CD4-positive, alpha-beta memory T cell (primary cell): Measurements from ENCODE around the gene PRXL2B. TPM values are rescaled to one million over a fixed set of nuclear protein-coding genes. Genes with fewer than 3 reads are reported as not detected.

ENCODE experiments used
- CTCF ChIA-PET: fragments of 350-600 bp; sonication (Branson Sonifier 250); formaldehyde crosslinking; loops from one replicate; lab custom pipeline; 2021; ENCODE audit warnings: inconsistent platforms; ENCODE audit not compliant: partially characterized antibody; lab: Charles Lee
- POLR2A ChIA-PET: fragments of 350-600 bp; sonication (Branson Sonifier 250); formaldehyde crosslinking; loops from one replicate; lab custom pipeline; 2021; ENCODE audit not compliant: partially characterized antibody; lab: Charles Lee
- DNase-seq, 5 donors: peaks; one replicate each; pipeline versions ENCODE4 v3.0.0 to v3.0.0-alpha.2; 2020 to 2022; ENCODE audit warnings: mixed read lengths in 1 of 5
- H3K27ac ChIP-seq: one replicate; pipeline ENCODE4 v1.7.0; 2013; ENCODE audit warnings: low read depth, low read length
- H3K27me3 ChIP-seq: 2 replicates; pipeline ENCODE4 v1.7.0; 2013; ENCODE audit warnings: mild to moderate bottlenecking, low read length, moderate library complexity; ENCODE audit not compliant: insufficient read depth
- H3K36me3 ChIP-seq: 2 replicates; pipeline ENCODE4 v1.7.0; 2013; ENCODE audit warnings: mild to moderate bottlenecking, low read length, moderate library complexity; ENCODE audit not compliant: insufficient read depth
- H3K4me1 ChIP-seq: 2 replicates; pipeline ENCODE4 v1.7.0; 2013; ENCODE audit warnings: mild to moderate bottlenecking, low read length, moderate library complexity; ENCODE audit not compliant: insufficient read depth
- H3K4me3 ChIP-seq, 2 donors: one replicate each; pipeline ENCODE4 v1.7.0; 2013; ENCODE audit warnings: low read length in 2 of 2, mild to moderate bottlenecking in 1 of 2
- H3K9me3 ChIP-seq, 2 donors: one replicate each; pipeline ENCODE4 v1.7.0; 2013; ENCODE audit warnings: low read length in 2 of 2, control low read depth in 1 of 2; ENCODE audit not compliant: control insufficient read depth in 1 of 2
- H3K27ac Mint-ChIP-seq, 7 donors: one replicate each; pipeline ENCODE4 v1.8.0; 2020 to 2021; ENCODE audit warnings: mixed read lengths in 7 of 7, mild to moderate bottlenecking in 6 of 7, inconsistent platforms in 3 of 7, moderate library complexity in 3 of 7
- H3K27me3 Mint-ChIP-seq, 2 donors: one replicate each; pipeline ENCODE4 v1.8.0; 2020 to 2021; ENCODE audit warnings: mixed read lengths in 2 of 2
- H3K36me3 Mint-ChIP-seq, 2 donors: one replicate each; pipeline ENCODE4 v1.8.0; 2020 to 2021; ENCODE audit warnings: mixed read lengths in 2 of 2, inconsistent platforms in 1 of 2, mild to moderate bottlenecking in 1 of 2
- H3K4me1 Mint-ChIP-seq, 4 donors: one replicate each; pipeline ENCODE4 v1.8.0; 2020 to 2021; ENCODE audit warnings: mixed read lengths in 4 of 4, mild to moderate bottlenecking in 1 of 4
- H3K4me3 Mint-ChIP-seq, 8 donors: one replicate each; pipeline ENCODE4 v1.8.0; 2020 to 2021; ENCODE audit warnings: mixed read lengths in 8 of 8, mild to moderate bottlenecking in 7 of 8, moderate library complexity in 6 of 8, inconsistent platforms in 3 of 8
- H3K9me3 Mint-ChIP-seq, 8 donors: one replicate each; pipeline ENCODE4 v1.8.0; 2020 to 2021; ENCODE audit warnings: mixed read lengths in 8 of 8, mild to moderate bottlenecking in 5 of 8, inconsistent platforms in 3 of 8, moderate library complexity in 1 of 8
- intact Hi-C: fragments of 100-400 bp; cut with micrococcal nuclease; formaldehyde crosslinking; loops from one replicate; pipeline ENCODE4 v1.15.1; 2023
- polyA plus RNA-seq, 2 donors: library from polyadenylated mRNA; unstranded; fragments of 300-500 nt; fragmentation: Illumina TruSeq; gene quantifications; one replicate each; pipeline ENCODE4 v1.2.3, GENCODE V29; 2021
- total RNA-seq, 2 experiments: library from RNA; stranded (reverse); gene quantifications; one replicate each; pipeline ENCODE4 v1.2.3, GENCODE V29; 2021

PRXL2B gene
- total and polyA plus RNA-seq, 4 experiments from 2014 or later: 21.4 to 27.2 (median 25.0) TPM

DNA sequence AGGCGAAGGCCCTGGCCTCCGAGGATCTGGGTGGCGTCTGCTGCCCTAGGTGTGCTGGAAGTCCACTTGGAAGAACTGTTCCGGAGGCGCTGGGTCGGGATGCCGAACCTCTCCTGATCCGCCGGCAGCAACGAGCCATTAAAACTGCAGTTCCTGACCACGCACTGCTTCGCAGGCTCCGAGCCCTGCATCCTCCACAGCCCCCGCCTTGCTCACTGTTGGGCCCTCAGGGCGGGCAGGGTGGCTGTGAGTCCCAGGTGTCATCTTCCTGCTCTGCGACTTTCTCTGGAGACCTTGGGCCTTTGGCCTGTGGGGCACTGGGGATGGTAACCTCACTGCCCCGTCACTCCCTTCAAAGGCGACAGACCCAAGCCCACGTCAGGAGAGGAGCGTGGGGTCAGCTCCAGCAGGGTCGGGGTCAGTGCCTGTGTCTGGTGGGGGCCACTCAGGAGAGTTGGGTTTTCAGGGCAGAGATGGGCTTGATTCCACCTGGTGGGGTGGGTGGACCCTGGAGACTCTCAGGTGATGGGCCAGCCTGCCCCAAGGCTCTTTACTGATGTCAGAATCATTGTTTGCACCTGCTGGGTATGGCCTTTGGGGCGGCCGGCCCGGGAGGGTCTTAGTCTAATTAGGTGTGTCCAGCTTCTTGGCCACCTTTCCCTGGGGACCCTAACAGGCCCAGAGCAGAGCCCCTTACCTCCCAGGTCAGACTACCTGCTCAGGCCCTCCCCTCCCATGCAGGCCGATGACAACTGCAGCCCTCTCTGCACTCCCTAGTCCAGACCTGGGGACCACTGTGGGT is 3.1 kb downstream of the PRXL2B start:
- peak in 1 of 5 donors; percentile 25 for DNase-seq
- H3K27ac ChIP-seq: no peak overlapping the region
- peaks cover 3 to 32% (median 20%) of the 10 kb centered on the region in 4 donors for H3K4me1 Mint-ChIP-seq
- no peaks in the 10 kb centered on the region for H3K9me3 ChIP-seq
- H3K36me3 ChIP-seq: no peaks in the 10 kb centered on the region
- CTCF ChIA-PET: no interaction called here
- intact Hi-C loops: no loop called here
- peak overlapping the region in 1 of 8 donors; percentile 20 for H3K4me3 Mint-ChIP-seq
- no peaks in the 10 kb centered on the region for H3K27me3 Mint-ChIP-seq
- no peak overlapping the region for H3K4me3 ChIP-seq
- H3K27ac Mint-ChIP-seq: peak overlapping the region in 2 of 7 donors; percentile 13 to 56
- POLR2A ChIA-PET: interaction anchor here (1.2 kb wide), 1 partner anchor 34 kb away, joined by 3 read pairs; the partner anchor contains the start of gene TNFRSF14
- no peaks in the 10 kb centered on the region for H3K27me3 ChIP-seq
- no peaks in the 10 kb centered on the region for H3K9me3 Mint-ChIP-seq
- peaks cover 0 to 8% of the 10 kb centered on the region in 2 donors for H3K36me3 Mint-ChIP-seq
- H3K4me1 ChIP-seq: peaks cover 20% of the 10 kb centered on the region

DNA sequence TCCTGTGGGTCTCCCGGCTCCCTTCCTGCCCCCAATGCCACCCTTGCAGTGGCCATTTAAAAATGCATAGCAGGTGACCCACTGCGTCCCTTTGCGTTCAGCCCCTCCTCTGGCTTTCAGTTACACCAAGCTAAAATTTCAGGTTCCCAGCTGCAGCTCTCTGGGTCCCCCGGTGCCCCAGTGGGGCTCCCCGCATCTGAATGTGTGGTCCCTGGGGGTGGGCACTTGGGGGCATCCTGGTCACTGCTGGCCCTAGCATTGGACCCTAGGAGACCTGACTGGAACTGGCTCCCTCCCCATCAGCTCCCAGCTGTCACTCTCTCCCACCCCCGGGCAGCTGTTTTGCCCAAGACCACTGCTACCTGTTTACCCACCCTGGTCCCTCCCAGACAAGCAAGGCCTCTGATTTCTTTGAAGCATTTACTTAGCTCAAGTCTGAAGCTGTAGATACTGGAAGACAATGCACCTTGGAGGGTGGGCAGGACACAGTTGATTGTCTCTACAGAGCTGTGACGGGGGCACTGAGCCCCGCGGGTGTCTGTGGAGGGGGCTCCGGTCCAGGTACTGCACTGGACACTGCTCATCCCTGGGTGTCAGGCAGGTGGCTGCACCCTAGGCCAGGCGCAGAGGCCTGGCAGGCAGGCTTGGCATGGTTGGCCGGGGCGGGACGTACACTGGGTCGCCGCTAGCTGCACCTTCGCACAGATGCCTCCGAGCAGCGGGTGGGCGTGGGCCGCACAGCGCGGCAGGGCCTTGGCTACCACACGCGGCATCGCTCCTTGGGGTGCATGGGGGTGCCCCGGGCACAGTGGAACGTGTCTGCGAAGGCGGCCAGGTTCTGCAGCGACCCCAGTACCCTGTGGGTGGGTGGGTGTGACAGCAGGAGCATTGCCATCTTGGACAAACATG is 3.9 kb downstream of the PRXL2B start:
- Histone ChIP-seq H3K27ac (no peak overlapping the region), H3K36me3 (no peaks in the 10 kb centered on the region), H3K9me3 (no peaks in the 10 kb centered on the region), H3K27me3 (no peaks in the 10 kb centered on the region), H3K4me1 (peaks cover 11% of the 10 kb centered on the region), H3K4me3 (no peak overlapping the region)
- no peak for DNase-seq
- intact Hi-C loops: no loop called here
- H3K4me1 Mint-ChIP-seq: peaks cover 0 to 23% (median 13%) of the 10 kb centered on the region in 4 donors
- POLR2A ChIA-PET: interaction anchor here (1.2 kb wide), 1 partner anchor 35 kb away, joined by 3 read pairs; the partner anchor contains the start of gene TNFRSF14
- no peaks in the 10 kb centered on the region for H3K27me3 Mint-ChIP-seq
- no peaks in the 10 kb centered on the region for H3K9me3 Mint-ChIP-seq
- CTCF ChIA-PET: interaction anchor here (0.6 kb wide), 1 partner anchor 1404 kb away, joined by 3 read pairs; no protein-coding TSS in a partner anchor
- no peak overlapping the region for H3K4me3 Mint-ChIP-seq
- H3K27ac Mint-ChIP-seq: peak overlapping the region in 1 of 7 donors; percentile 47
- H3K36me3 Mint-ChIP-seq: peaks cover 0 to 7% of the 10 kb centered on the region in 2 donors

DNA sequence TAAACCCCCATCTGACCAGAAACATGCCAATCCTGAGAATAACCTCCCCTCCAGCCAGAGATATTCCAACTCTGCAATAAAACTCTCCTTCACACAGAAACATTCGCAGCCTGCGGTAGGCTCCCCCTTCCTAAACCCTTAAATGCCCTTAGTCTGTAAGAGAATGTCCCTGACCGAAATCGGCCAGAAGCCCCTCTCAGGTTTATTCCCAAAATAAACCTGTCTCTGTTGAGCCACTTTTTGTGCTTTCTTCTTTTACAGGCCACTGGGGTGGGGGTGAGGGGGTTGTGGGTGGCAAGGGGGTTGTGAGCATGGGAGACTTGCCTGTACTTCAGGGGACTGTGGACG is 4.6 kb downstream of the PRXL2B start:
- no peak overlapping the region for H3K4me3 ChIP-seq
- ChIA-PET CTCF (no interaction called here), POLR2A (interaction anchor here (1.2 kb wide), 1 partner anchor 36 kb away, joined by 3 read pairs; the partner anchor contains the start of gene TNFRSF14)
- Mint-ChIP-seq H3K9me3 (no peaks in the 10 kb centered on the region), H3K36me3 (peaks cover 0 to 7% of the 10 kb centered on the region in 2 donors), H3K27me3 (peaks cover 0 to 1% of the 10 kb centered on the region in 2 donors), H3K27ac (peak overlapping the region in 1 of 7 donors; percentile 7), H3K4me1 (peaks cover 0 to 20% (median 11%) of the 10 kb centered on the region in 4 donors), H3K4me3 (no peak overlapping the region)
- no peaks in the 10 kb centered on the region for H3K27me3 ChIP-seq
- peaks cover 8% of the 10 kb centered on the region for H3K4me1 ChIP-seq
- intact Hi-C loops: no loop called here
- H3K36me3 ChIP-seq: no peaks in the 10 kb centered on the region
- H3K9me3 ChIP-seq: no peaks in the 10 kb centered on the region
- no peak overlapping the region for H3K27ac ChIP-seq
- no peak for DNase-seq

DNA sequence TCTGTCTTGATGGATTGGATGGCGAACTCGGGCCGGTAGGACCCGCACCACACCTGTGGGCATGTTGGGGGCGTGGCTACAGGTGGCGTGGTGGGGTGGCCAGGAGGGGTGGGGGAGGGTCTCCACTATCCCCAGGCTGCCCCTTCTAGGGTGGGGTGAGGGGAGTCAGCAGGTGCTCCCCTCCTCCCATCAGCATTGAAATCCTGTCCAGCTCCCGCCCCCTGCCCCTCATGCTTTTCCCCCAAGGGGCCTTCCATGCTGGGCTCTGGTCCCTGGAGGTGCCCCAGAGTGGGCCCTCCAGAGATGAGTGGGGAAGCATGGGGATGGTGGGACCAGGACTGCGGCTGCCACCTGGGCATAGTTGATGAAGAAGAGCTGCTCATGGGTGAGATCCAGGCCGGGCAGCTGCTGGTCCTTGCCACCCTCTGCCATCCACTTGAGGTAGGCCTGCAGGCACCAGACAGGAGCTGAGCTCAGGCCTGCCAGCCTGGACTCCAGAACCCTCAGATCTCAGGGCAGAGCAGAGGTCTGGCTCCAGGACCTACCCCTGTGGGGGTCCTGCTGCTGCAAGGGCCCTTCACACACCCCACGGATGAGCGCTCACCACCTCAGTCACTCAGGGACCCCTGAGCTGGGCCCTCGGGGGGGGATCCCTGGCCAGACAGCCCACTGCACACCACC is 5.1 kb downstream of the PRXL2B start:
- peak overlapping the region in 1 of 7 donors; percentile 7 for H3K27ac Mint-ChIP-seq
- peaks cover 0 to 5% of the 10 kb centered on the region in 2 donors for H3K36me3 Mint-ChIP-seq
- no peak overlapping the region for H3K4me3 Mint-ChIP-seq
- Histone ChIP-seq H3K9me3 (no peaks in the 10 kb centered on the region), H3K27me3 (no peaks in the 10 kb centered on the region), H3K27ac (no peak overlapping the region), H3K36me3 (no peaks in the 10 kb centered on the region), H3K4me3 (no peak overlapping the region), H3K4me1 (peaks cover 8% of the 10 kb centered on the region)
- peaks cover 0 to 20% (median 8%) of the 10 kb centered on the region in 4 donors for H3K4me1 Mint-ChIP-seq
- intact Hi-C loops: no loop called here
- ChIA-PET CTCF (no interaction called here), POLR2A (no interaction called here)
- no peak for DNase-seq
- H3K27me3 Mint-ChIP-seq: peaks cover 0 to 1% of the 10 kb centered on the region in 2 donors
- H3K9me3 Mint-ChIP-seq: no peaks in the 10 kb centered on the region

DNA sequence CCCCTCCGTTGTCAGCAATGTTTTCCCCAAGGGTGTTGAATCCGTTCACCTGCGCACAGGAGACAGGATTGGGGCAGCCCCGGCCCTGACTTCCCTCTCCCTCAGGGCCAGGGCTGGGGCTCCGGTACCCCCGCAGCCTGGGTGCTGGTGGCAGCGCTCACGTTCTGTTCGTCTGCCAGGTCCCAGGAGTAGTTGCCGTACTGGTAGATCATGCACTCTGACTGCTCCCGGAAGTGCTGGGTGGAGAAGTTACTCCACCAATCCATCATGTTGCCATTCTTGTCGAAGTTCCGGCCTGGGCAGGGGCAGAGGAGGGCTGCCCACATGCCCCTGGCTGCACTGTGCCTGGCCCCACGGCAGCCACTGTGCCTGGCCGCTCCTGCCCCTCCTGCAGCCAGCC is 6.1 kb downstream of the PRXL2B start:
- peak overlapping the region in 3 of 8 donors; percentile 13 to 68 (median 40) for H3K4me3 Mint-ChIP-seq
- no peaks in the 10 kb centered on the region for H3K9me3 ChIP-seq
- H3K36me3 Mint-ChIP-seq: peaks cover 0 to 5% of the 10 kb centered on the region in 2 donors
- H3K4me3 ChIP-seq: no peak overlapping the region
- peak overlapping the region in 2 of 7 donors; percentile 37 to 52 for H3K27ac Mint-ChIP-seq
- intact Hi-C loops: no loop called here
- H3K27me3 ChIP-seq: no peaks in the 10 kb centered on the region
- H3K9me3 Mint-ChIP-seq: no peaks in the 10 kb centered on the region
- peaks cover 0 to 15% (median 5%) of the 10 kb centered on the region in 4 donors for H3K4me1 Mint-ChIP-seq
- peaks cover 3% of the 10 kb centered on the region for H3K4me1 ChIP-seq
- ChIA-PET POLR2A (no interaction called here), CTCF (no interaction called here)
- H3K36me3 ChIP-seq: no peaks in the 10 kb centered on the region
- H3K27me3 Mint-ChIP-seq: peaks cover 0 to 1% of the 10 kb centered on the region in 2 donors
- H3K27ac ChIP-seq: no peak overlapping the region
- DNase-seq: no peak

DNA sequence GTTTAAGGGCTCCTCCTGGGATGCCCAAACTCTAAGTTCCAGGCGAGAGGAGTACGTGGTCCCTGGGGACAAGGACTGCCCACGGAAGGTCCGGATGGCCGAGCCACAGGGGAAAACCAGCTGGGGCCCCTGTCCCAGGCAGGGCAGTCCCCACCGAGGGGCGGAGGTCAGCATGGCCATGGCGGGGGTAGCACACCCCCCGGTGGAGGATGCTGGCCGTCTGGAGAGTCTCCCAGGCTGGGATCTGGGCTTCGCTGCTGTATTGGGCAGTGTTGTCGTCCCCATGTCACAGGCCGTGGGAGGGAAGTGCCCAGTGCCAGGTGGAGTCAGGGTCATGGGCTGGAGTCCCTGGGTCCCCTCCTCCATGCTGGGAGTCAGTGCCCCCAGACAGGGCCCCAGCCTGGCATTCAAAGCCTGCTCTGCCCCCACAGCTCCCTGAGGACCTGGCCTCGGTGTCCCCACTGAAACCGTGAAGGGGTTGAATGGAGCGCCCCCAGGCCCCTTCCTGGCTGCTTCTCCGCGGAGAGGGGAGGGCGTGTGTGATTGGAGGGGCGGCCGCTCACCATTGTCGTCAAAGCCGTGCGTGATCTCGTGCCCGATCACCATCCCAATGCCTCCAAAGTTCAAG is 6.8 kb downstream of the PRXL2B start:
- H3K27me3 Mint-ChIP-seq: peaks cover 0 to 1% of the 10 kb centered on the region in 2 donors
- no peak for DNase-seq
- intact Hi-C loops: no loop called here

More for the DNA sequence above, 6.8 kb downstream of the PRXL2B start:
- peaks cover 0 to 4% (median 0%) of the 10 kb centered on the region in 8 donors for H3K9me3 Mint-ChIP-seq
- peaks cover 0 to 5% of the 10 kb centered on the region in 2 donors for H3K36me3 Mint-ChIP-seq
- ChIA-PET CTCF (no interaction called here), POLR2A (no interaction called here)
- no peaks in the 10 kb centered on the region for H3K4me1 ChIP-seq
- no peak overlapping the region for H3K27ac ChIP-seq
- H3K27me3 ChIP-seq: no peaks in the 10 kb centered on the region
- H3K4me1 Mint-ChIP-seq: peaks cover 0 to 11% (median 4%) of the 10 kb centered on the region in 4 donors
- H3K27ac Mint-ChIP-seq: no peak overlapping the region
- H3K4me3 Mint-ChIP-seq: no peak overlapping the region
- H3K4me3 ChIP-seq: no peak overlapping the region
- no peaks in the 10 kb centered on the region for H3K9me3 ChIP-seq
- H3K36me3 ChIP-seq: no peaks in the 10 kb centered on the region
